Mesothelial cell of epicardium (in vitro differentiated cells): Measurements from ENCODE around the gene ZNF493. TPM values are rescaled to one million over a fixed set of nuclear protein-coding genes. Genes with fewer than 3 reads are reported as not detected.
A peak's percentile ranks its signal among the peaks of the same experiment; 100 is the strongest.

ENCODE experiments used
- DNase-seq, 2 experiments: peaks; one replicate each; pipeline ENCODE4 v3.0.0; 2021; ENCODE audit warnings: low spot score in 2 of 2; ENCODE audit not compliant: unreplicated experiment in 2 of 2
- H3K27ac Mint-ChIP-seq: 2 replicates; pipeline ENCODE4 v1.8.0; 2021; ENCODE audit warnings: mixed read lengths
- H3K27me3 Mint-ChIP-seq: 2 replicates; pipeline ENCODE4 v1.8.0; 2021; ENCODE audit warnings: low read depth, mixed read lengths
- H3K36me3 Mint-ChIP-seq: 2 replicates; pipeline ENCODE4 v1.8.0; 2021; ENCODE audit warnings: mixed read lengths
- H3K4me1 Mint-ChIP-seq: 2 replicates; pipeline ENCODE4 v1.8.0; 2021; ENCODE audit warnings: mixed read lengths
- H3K4me3 Mint-ChIP-seq: 2 replicates; pipeline ENCODE4 v1.8.0; 2021; ENCODE audit warnings: mild to moderate bottlenecking, moderate library complexity, mixed read lengths
- H3K9me3 Mint-ChIP-seq: 2 replicates; pipeline ENCODE4 v1.8.0; 2021; ENCODE audit warnings: mixed read lengths
- CTCF ChIP-seq: fragments of 200-600 bp; sonication (generic); IDR thresholded peaks from one replicate; pipeline ENCODE4 v1.5.0; 2021; ENCODE audit warnings: antibody characterized with exemption; ENCODE audit not compliant: unreplicated experiment
- total RNA-seq: library from RNA; stranded (reverse); gene quantifications from 3 replicates; pipeline ENCODE4 v1.2.1, GENCODE V29; 2021

ZNF493 gene
- total RNA-seq, 1 donor from 2014 or later = 42.1 TPM

- Mint-ChIP-seq H3K27me3 (no peaks in the 10 kb centered on the region), H3K4me3 (no peak overlapping the region)
- no peak for DNase-seq
Measured at GRCh38 chr19:21396121-21396520, 812 bp upstream of the ZNF493 start.

GRCh38 chr19:21398851-21399250 lies 1.9 kb downstream of the ZNF493 start:
- H3K9me3 Mint-ChIP-seq = no peaks in the 10 kb centered on the region
- H3K27ac Mint-ChIP-seq = peak overlapping the region; percentile 67
- no peaks in the 10 kb centered on the region for H3K27me3 Mint-ChIP-seq
- H3K36me3 Mint-ChIP-seq = peaks cover 30% of the 10 kb centered on the region
- TF ChIP-seq CTCF = no peak
- H3K4me3 Mint-ChIP-seq = peak overlapping the region; percentile 33
- H3K4me1 Mint-ChIP-seq = peaks cover 24% of the 10 kb centered on the region
- no peak for DNase-seq

More at GRCh38 chr19:21396121-21396520, 812 bp upstream of the ZNF493 start:
- H3K36me3 Mint-ChIP-seq = peaks cover 24% of the 10 kb centered on the region
- H3K27ac Mint-ChIP-seq = peak overlapping the region; percentile 71
- H3K9me3 Mint-ChIP-seq = peaks cover 22% of the 10 kb centered on the region
- no peak for TF ChIP-seq CTCF
- peaks cover 24% of the 10 kb centered on the region for H3K4me1 Mint-ChIP-seq

- DNase-seq = no peak
- Mint-ChIP-seq H3K27me3 (no peaks in the 10 kb centered on the region), H3K4me3 (no peak overlapping the region), H3K27ac (no peak overlapping the region), H3K4me1 (peaks cover 23% of the 10 kb centered on the region), H3K36me3 (peaks cover 48% of the 10 kb centered on the region), H3K9me3 (peaks cover 4% of the 10 kb centered on the region)
- no peak for TF ChIP-seq CTCF
Measured at GRCh38 chr19:21402303-21402985, 5.5 kb downstream of the ZNF493 start.

GRCh38 chr19:21410166-21410565 lies 13.2 kb downstream of the ZNF493 start:
- Mint-ChIP-seq H3K4me1 (no peaks in the 10 kb centered on the region), H3K9me3 (peaks cover 53% of the 10 kb centered on the region), H3K27me3 (no peaks in the 10 kb centered on the region)

GRCh38 chr19:21422244-21422643 lies 25.3 kb downstream of the ZNF493 start:
- no peak for DNase-seq
- H3K27me3 Mint-ChIP-seq = no peaks in the 10 kb centered on the region
- H3K27ac Mint-ChIP-seq = no peak overlapping the region
- H3K36me3 Mint-ChIP-seq = peaks cover 75% of the 10 kb centered on the region
- H3K4me3 Mint-ChIP-seq = no peak overlapping the region
- no peaks in the 10 kb centered on the region for H3K4me1 Mint-ChIP-seq
- H3K9me3 Mint-ChIP-seq = peaks cover 70% of the 10 kb centered on the region
- TF ChIP-seq CTCF = no peak

More at GRCh38 chr19:21410166-21410565, 13.2 kb downstream of the ZNF493 start:
- no peak for DNase-seq
- no peak for TF ChIP-seq CTCF
- peaks cover 79% of the 10 kb centered on the region for H3K36me3 Mint-ChIP-seq
- H3K27ac Mint-ChIP-seq = no peak overlapping the region
- H3K4me3 Mint-ChIP-seq = no peak overlapping the region
